D721Med (cell line): ENCODE results near the gene NEK2.
"Not testable (repeated sequence)": the region's sequence is repeated elsewhere in the genome, so short reads cannot be mapped to it uniquely, and the experiment has no call there.

ENCODE experiments used
- DNase-seq: peaks from one replicate; pipeline ENCODE4 v3.0.0; 2011; ENCODE audit warnings: low spot score; ENCODE audit not compliant: insufficient read length
- FAIRE-seq: peaks from 2 replicates; lab custom pipeline; 2011; peaks lifted over from hg19 to GRCh38; lab: Jason Lieb, UNC
- TF ChIP-seq, protein P1 (sequence below): IDR thresholded peaks from 2 replicates; pipeline ENCODE4 v1.5.1; 2012; ENCODE audit warnings: mild to moderate bottlenecking, control low read depth; ENCODE audit not compliant: insufficient read depth; ENCODE audit errors: missing control alignments

The NEK2 gene

DNA sequence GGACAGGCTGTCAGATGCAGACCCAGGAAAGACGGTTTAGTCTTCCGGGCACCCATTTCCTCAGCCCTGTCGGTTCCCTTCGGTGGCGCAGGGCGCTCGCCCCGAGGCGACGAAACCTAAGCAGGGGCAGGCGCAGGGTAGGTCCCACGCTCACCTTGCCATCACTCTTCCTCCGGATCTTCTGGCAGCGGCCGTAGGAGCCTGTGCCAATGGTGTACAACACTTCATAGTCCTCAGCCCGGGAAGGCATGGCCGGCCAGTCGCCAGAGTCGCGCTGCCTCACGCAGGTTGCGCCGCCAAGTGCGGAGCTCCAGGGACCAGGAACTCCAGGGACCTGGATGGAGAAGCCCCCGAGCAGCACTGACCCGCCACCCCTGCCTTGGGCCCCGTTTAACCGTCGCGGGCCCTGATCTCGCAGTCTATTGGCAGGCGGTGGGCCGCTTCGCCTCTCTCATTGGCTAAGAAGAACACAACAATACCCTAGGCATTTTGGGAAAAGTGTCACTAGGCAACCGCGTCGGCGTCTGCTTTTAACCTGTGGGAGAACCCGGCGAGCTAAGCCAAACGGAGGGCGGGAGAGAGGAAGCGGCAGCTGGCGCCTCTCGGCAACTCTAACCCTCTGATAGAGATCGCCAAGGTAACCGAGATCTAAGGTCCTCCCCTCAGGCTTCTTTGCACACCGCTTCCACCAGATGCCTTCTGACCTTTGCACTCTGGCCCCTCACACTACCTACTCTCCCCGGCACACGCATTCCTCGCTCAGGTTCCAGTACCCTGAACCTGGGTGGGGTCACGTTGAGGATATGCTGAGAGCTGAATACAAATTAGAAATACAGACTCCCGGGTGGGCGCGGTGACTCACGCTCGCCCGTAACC is at the start of gene NEK2:
NEK2 (minus strand) TSS at position 392 of the 876 bp plus-strand sequence; CDS start at position 250, 142 bp downstream.
- peak; percentile 92 for DNase-seq
- FAIRE-seq: peak; percentile 11
- TF ChIP-seq, protein P1, sequence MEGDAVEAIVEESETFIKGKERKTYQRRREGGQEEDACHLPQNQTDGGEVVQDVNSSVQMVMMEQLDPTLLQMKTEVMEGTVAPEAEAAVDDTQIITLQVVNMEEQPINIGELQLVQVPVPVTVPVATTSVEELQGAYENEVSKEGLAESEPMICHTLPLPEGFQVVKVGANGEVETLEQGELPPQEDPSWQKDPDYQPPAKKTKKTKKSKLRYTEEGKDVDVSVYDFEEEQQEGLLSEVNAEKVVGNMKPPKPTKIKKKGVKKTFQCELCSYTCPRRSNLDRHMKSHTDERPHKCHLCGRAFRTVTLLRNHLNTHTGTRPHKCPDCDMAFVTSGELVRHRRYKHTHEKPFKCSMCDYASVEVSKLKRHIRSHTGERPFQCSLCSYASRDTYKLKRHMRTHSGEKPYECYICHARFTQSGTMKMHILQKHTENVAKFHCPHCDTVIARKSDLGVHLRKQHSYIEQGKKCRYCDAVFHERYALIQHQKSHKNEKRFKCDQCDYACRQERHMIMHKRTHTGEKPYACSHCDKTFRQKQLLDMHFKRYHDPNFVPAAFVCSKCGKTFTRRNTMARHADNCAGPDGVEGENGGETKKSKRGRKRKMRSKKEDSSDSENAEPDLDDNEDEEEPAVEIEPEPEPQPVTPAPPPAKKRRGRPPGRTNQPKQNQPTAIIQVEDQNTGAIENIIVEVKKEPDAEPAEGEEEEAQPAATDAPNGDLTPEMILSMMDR: no peak

DNA sequence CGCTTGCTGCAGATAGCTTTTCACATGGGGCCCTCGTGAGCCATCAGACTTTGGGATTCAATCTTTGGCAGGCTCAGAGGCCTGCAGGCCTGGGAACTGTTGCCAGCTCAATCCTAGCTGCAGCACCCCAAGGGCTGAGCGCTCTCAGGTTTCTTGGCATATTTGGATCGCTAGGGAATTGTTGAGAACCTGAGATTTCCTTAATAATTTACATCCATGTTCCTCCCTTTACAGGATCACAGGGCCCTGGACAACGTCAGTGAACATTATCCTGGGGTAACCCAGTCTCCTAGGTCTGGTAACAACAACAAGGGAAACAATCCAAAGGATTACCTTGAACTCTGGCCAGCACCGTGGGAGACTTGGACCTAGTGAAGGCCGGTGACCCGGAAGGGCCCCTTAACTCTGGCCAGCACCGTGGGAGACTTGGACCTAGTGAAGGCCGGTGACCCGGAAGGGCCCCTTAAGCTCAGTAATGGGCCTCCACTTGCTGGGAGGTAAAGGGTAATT is 49.3 kb upstream of the NEK2 start:
- FAIRE-seq (no peak), DNase-seq (no peak)
- TF ChIP-seq, protein P1: no peak

DNA sequence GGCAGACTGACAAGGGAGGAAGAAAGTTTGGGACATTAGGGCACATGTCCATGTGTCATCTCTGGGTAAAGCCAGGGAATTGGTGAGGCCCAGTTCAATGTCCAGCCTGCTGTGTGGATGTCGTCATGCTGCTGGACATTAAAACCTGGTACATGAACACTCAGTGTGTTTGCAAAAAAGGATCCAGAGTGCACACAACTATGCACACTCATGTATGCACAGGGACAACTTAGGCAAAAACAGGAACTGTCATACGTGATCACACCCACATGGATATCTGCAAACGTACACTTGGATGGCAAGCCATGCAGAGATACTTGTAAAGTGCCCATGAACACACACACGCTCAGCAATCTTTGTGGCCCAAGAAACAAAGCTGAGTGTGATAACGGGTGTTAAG is 47.9 kb upstream of the NEK2 start:
- no peak for DNase-seq
- TF ChIP-seq, protein P1: no peak
- no peak for FAIRE-seq

DNA sequence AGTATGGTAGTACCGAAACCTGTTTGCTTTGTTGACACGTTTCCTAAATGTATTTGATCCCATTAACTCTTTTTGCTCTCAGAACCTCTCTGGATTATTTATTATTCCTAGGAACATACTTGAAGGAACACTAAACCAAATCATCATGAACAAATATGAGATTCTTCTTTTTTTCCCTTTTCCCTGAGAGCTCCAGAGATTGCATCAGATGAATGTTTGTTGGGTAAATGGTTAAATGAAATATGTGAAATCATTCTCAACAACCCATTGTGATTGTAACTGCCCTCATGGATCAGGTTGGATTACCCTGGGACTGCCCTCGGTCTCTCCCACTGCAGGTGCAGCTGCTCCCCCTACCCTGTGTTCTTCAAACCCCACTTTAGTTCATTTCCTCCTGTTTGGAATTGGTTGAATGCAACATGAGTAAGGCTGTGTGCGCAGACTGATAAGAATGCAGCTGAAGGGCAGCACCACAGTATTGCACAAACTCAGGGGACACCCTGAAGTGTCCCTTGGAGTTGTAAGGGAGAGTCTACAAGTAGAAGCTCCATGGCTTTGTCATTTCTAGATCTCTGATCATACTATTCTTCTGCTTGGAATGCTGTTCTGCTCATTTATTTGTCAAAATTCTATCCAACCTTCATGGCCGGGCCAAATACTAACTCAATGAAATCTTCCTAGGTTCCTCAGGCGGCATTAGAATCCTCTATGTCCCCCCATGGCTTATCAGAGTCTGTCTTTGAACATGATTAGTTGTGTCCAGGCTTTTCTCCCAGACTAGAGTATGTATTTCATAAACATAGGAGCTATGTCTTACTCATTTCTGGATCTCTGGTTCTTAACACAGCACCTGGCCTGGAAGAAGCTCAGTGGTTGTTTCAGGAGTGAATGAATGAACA is 47.1 kb upstream of the NEK2 start:
- TF ChIP-seq, protein P1: no peak
- DNase-seq: no peak
- peak; percentile 16 for FAIRE-seq

DNA sequence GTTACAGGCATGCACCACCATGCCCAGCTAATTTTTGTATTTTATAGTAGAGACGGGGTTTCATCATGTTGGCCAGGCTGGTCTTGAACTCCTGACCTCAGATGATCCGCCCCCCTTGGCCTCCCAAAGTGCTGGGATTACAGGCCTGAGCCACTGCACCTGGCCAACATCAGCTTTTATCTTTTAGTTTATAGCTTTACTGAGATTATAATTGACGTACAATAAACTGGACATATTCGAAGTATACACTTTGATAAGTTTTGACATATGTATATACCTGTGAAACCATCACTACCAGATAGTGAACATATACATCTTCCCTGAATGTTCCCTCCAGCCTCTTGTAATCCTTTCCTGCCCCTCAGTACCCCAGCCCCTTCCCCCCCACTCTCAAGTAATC is 41.1 kb upstream of the NEK2 start:
- not testable (repeated sequence) for FAIRE-seq, DNase-seq

DNA sequence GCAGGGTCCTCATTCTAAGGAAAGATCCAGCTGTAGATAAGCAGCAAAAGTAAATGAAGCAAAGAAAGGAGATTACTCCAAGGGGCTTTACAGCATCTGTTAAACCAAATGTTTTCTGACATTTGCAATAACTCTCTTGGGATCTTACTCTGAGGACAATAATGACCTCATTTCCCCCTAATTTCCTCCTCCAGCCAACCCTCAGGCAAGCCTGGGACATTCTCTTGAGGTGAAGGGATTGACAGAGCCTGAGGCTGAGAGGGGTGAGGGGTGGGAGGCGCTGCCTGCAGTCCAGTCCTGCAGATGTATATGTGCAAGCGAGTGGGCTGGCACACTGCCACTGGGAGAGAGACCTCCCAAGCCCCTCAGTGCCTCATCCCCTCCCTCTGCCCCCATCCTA is 40.5 kb upstream of the NEK2 start:
- TF ChIP-seq, protein P1: no peak
- DNase-seq (no peak), FAIRE-seq (peak; percentile 6)

DNA sequence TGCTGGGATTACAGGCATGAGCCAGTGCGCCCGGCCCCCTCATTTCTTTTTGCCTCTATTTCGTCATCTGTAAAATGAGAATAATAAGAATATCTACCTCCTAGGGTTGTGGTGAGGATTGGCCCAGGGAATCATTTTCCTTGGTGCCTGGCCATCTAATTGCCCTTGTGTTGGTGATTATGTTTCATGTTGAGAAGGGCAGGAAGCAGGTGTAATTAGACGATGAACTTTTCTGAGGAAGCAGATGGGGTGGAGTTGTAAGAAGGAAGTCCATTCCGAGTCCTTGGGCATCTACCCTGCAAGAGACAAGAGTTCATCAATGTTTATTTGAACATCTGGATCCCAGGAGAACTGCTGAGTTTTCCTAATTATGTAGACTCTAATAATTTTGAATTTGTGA is 38.7 kb upstream of the NEK2 start:
- DNase-seq (no peak), FAIRE-seq (no peak)
- TF ChIP-seq, protein P1: no peak
